ENCODE data around the gene MXD4.
"Not testable (repeated sequence)": the region's sequence is repeated elsewhere in the genome, so short reads cannot be mapped to it uniquely, and the experiment has no call there.

MXD4 gene

GRCh38 chr4:2275546-2276251, 13.8 kb upstream of the MXD4 start:
- DNase-seq (ENCODE audit: low read depth in 3 of 3) = no peak

- not testable (repeated sequence) for DNase-seq (ENCODE audit: low read depth in 3 of 3)
Measured at GRCh38 chr4:2275044-2275397, 13.1 kb upstream of the MXD4 start.

- DNase-seq (ENCODE audit: low read depth in 3 of 3) = no peak
Measured at GRCh38 chr4:2274320-2275043, 12.6 kb upstream of the MXD4 start.

GRCh38 chr4:2273657-2274319, 11.9 kb upstream of the MXD4 start:
- no peak for DNase-seq (ENCODE audit: low read depth in 3 of 3)

- DNase-seq (ENCODE audit: low read depth in 3 of 3) = no peak
Measured at GRCh38 chr4:2273221-2273620, 11.3 kb upstream of the MXD4 start.

- no peak for DNase-seq (ENCODE audit: low read depth in 3 of 3)
Measured at GRCh38 chr4:2272828-2273120, 10.9 kb upstream of the MXD4 start.

- DNase-seq (ENCODE audit: low read depth in 3 of 3) = no peak
Measured at GRCh38 chr4:2272026-2272827, 10.3 kb upstream of the MXD4 start.

- no peak for DNase-seq (ENCODE audit: low read depth in 3 of 3)
Measured at GRCh38 chr4:2271279-2272025, 9.5 kb upstream of the MXD4 start.

GRCh38 chr4:2270341-2271165, 8.6 kb upstream of the MXD4 start:
- no peak for DNase-seq (ENCODE audit: low read depth in 3 of 3)

GRCh38 chr4:2269618-2270163, 7.8 kb upstream of the MXD4 start:
- no peak for DNase-seq (ENCODE audit: low read depth in 3 of 3)

GRCh38 chr4:2269206-2269531, 7.3 kb upstream of the MXD4 start:
- DNase-seq (ENCODE audit: low read depth in 3 of 3) = no peak

GRCh38 chr4:2268357-2269205, 6.7 kb upstream of the MXD4 start:
- no peak for DNase-seq (ENCODE audit: low read depth in 3 of 3)

GRCh38 chr4:2267841-2268240, 5.9 kb upstream of the MXD4 start:
- no peak for DNase-seq (ENCODE audit: low read depth in 3 of 3)

- DNase-seq (ENCODE audit: low read depth in 3 of 3) = no peak
Measured at GRCh38 chr4:2267320-2267811, 5.5 kb upstream of the MXD4 start.

GRCh38 chr4:2266821-2267220, 4.9 kb upstream of the MXD4 start:
- DNase-seq (ENCODE audit: low read depth in 3 of 3) = no peak

- DNase-seq (ENCODE audit: low read depth in 3 of 3) = no peak
Measured at GRCh38 chr4:2266181-2266580, 4.3 kb upstream of the MXD4 start.

- no peak for DNase-seq (ENCODE audit: low read depth in 3 of 3)
Measured at GRCh38 chr4:2265113-2266110, 3.5 kb upstream of the MXD4 start.

- no peak for DNase-seq (ENCODE audit: low read depth in 3 of 3)
Measured at GRCh38 chr4:2264481-2265041, 2.7 kb upstream of the MXD4 start.

Data from stimulated activated CD4-positive, alpha-beta T cell treated with anti-CD3 and anti-CD28 coated beads, TNF-alpha, amount 100 ng/mL, for 4 hours (primary cell).